Measurements from ENCODE around the gene KRTAP2-4. TPM values are rescaled to one million over a fixed set of nuclear protein-coding genes. Genes with fewer than 3 reads are reported as not detected.
"Not testable (repeated sequence)": the region's sequence is repeated elsewhere in the genome, so short reads cannot be mapped to it uniquely, and the experiment has no call there.

Gene KRTAP2-4
- polyA plus RNA-seq, 3 donors = not detected

- DNase-seq = no peak
Measured at GRCh38 chr17:41073676-41074075, 8.0 kb upstream of the KRTAP2-4 start.

- DNase-seq = no peak
Measured at GRCh38 chr17:41071606-41072360, 6.1 kb upstream of the KRTAP2-4 start.

GRCh38 chr17:41069031-41069430, 3.4 kb upstream of the KRTAP2-4 start:
- no peak for DNase-seq

- DNase-seq = no peak
Measured at GRCh38 chr17:41067281-41067680, 1.6 kb upstream of the KRTAP2-4 start.

GRCh38 chr17:41065016-41065689, 526 bp downstream of the KRTAP2-4 start:
- not testable (repeated sequence) for DNase-seq

- no peak for DNase-seq
Measured at GRCh38 chr17:41064301-41064700, 1.4 kb downstream of the KRTAP2-4 start.

GRCh38 chr17:41063449-41063848, 2.2 kb downstream of the KRTAP2-4 start:
- DNase-seq = no peak

GRCh38 chr17:41061964-41062363, 3.7 kb downstream of the KRTAP2-4 start:
- DNase-seq = no peak

GRCh38 chr17:41060052-41060604, 5.6 kb downstream of the KRTAP2-4 start, which contains the start of gene KRTAP2-3:
KRTAP2-3 (minus strand) TSS chr17:41060114; CDS start chr17:41060050, 64 bp downstream.
- no peak for DNase-seq

- DNase-seq = not testable (repeated sequence)
Measured at GRCh38 chr17:41059276-41060051, 6.2 kb downstream of the KRTAP2-4 start.

GRCh38 chr17:41058741-41059140, 6.9 kb downstream of the KRTAP2-4 start:
- no peak for DNase-seq

- no peak for DNase-seq
Measured at GRCh38 chr17:41057547-41057946, 8.1 kb downstream of the KRTAP2-4 start.

GRCh38 chr17:41055130-41055529, 10.5 kb downstream of the KRTAP2-4 start, which contains the start of gene KRTAP2-2:
KRTAP2-2 (minus strand) TSS chr17:41055230; CDS start chr17:41055211, 19 bp downstream.
- DNase-seq = not testable (repeated sequence)

- DNase-seq = not testable (repeated sequence)
Measured at GRCh38 chr17:41054556-41054955, 11.1 kb downstream of the KRTAP2-4 start.

GRCh38 chr17:41054025-41054424, 11.7 kb downstream of the KRTAP2-4 start:
- peak; percentile 22 for DNase-seq

GRCh38 chr17:41052566-41052965, 13.1 kb downstream of the KRTAP2-4 start:
- no peak for DNase-seq

- DNase-seq = no peak
Measured at GRCh38 chr17:41049110-41049509, 16.6 kb downstream of the KRTAP2-4 start.

GRCh38 chr17:41048441-41048840, 17.2 kb downstream of the KRTAP2-4 start:
- DNase-seq = no peak

GRCh38 chr17:41046735-41047465, 18.8 kb downstream of the KRTAP2-4 start, which contains the start of gene KRTAP2-1:
KRTAP2-1 (minus strand) TSS chr17:41047316; CDS start chr17:41047267, 49 bp downstream.
- not testable (repeated sequence) for DNase-seq

- no peak for DNase-seq
Measured at GRCh38 chr17:41042953-41043352, 22.7 kb downstream of the KRTAP2-4 start.
